HG02759 (cell line): ENCODE measurements around the gene CLCN1.

Experiments
- ATAC-seq: cut with Tn5 transposase; IDR thresholded peaks from one replicate; pipeline ENCODE4 v1.9.1; 2021; ENCODE audit warnings: mild to moderate bottlenecking, moderate library complexity; ENCODE audit not compliant: unreplicated experiment

CLCN1 gene

DNA sequence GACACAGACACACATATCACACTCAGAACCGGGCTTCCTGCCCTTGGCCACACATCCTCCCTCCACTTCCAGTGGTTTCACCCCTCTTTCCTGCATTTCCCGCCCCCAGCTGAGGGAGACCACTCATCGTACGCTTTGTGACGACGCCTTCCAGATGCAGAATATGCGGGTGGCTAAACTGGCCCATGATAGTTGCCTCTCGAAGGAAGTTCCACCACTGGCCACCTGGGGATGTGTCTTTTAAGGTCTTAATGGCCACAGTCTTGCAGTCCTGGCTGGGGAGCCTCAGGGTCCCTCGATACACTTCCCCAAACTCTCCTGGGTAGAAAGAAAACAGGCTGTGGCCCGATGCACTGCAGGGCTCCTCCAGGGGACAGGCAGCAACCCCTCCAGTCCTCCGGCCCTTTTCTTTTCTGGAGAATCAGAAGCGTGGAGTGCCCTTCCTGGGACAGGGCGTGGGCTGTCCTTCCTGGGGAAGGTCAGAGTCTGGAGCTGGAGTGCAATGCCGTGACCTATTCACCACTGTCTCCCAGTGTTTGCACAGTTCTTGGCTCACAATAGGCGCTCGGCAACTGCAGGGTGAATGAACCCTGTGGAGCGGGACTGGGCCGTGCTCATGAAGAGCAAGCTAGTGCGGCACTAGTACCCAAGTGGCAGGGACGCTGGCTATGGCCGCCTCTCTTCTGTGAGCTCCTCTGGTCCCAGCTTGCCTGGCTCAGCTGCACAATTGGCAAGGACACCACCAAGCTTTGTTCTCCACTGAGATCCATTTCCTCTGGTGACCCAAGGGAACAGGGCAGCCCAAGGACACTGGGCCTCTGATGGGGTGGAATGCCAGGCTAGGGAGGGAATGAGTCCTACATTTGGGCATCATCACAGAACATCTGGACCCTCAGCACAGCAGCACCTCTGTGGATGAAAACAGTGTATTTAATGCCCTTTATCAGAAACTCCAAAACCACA is 79.6 kb downstream of the CLCN1 start:
- ATAC-seq: peak; percentile 37

DNA sequence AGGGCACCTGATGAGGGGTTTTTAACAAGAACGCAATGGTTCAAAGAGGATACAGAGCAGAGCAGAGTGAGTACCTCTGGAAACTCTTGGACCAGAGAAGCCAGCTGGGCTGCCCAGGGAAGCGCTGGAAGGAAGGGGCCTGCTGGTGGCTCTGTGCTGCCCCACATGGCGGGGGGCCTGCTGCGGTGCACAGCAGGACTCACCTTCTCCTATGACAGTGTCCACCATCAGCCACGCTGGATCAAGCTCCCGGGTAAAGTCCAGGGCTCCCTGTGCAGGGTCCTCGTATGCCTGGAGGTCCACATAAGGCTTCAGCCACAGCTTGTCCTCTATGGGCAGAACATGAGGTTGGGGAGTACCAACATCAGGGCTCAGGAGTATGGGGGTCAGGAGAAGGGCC is 80.3 kb downstream of the CLCN1 start:
- no peak for ATAC-seq

DNA sequence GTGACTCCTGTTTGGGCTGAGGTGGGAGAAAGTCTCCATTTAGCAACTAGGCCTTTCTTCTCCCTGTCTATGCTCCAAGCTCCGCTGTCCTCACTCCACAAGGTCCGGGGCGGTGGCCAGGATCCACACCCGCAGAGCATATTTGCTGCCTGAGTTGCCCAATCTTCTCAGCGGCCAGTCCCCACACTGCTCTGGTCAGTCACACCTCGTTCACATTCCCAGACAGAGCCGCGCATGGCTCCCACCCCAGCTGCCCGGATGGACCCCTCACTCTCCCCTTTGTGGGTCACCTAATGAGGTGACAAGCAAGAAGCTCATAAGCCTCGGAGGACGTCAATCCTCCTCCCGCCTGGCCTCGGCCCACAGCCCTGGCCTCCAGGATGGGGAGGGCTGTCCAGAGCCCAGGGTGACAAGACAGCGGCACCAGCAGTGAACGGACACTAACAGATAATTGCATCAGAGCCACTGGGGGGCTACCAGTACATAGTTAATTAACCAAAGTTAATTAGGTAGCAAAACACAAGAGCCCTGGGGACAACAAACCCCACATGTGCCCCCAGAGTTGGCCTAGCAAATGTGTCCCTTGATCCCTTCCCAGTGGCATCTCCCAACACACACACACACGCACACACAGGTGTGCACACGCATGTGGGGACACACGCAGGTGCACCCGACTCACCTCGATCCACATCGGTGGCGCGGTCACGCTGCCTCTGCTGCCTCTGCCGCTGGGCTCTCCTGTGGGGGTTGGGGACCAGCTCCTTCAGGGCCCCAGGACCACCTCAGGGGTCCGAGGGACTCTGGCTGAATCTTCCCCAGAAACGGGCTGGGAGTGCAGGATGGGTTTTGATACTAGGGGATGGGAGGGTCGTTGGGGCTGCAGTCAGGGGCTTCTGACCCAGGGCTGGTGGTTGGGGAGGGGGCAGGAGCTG is 81.0 kb downstream of the CLCN1 start:
- no peak for ATAC-seq

GRCh38 chr7:143397710-143398530 is 82.0 kb downstream of the CLCN1 start:
- no peak for ATAC-seq

- ATAC-seq: no peak
These were observed 82.7 kb downstream of the CLCN1 start for GRCh38 chr7:143398616-143399015.

- ATAC-seq: no peak
These were observed 83.2 kb downstream of the CLCN1 start for GRCh38 chr7:143399151-143399550.

DNA sequence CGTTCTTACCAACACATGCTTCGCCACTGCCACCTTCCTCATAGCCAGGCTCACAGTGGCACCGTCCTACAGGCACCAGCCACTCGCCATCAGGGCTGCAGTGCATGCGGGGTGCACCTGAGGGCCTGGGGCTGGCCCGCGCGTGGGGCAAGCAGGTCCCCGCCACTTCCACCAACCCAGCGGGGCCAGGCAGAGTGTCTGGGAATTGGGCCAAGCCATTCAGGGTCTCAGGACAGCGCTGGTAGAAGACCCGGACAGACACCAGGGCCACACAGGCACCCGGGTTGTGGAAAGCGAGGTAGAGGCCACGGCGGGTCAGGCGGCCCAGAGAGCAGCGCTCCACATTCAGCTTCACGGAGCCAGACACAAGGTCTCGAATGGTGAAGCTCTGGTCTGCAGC is 83.7 kb downstream of the CLCN1 start:
- ATAC-seq: no peak

GRCh38 chr7:143401265-143401664 is 85.4 kb downstream of the CLCN1 start:
- ATAC-seq: no peak
